LoVo (cell line): ENCODE data around the gene RHBDF1.

Experiments
- DNase-seq: peaks from one replicate; pipeline ENCODE4 v3.0.0-alpha.2; 2016; ENCODE audit warnings: low spot score

Gene RHBDF1

GRCh38 chr16:72561-73548, at the start of gene RHBDF1:
TSS of gene RHBDF1 (minus strand) at chr16:72631. CDS start at chr16:65015, 7,616 bp downstream.
- peak; percentile 84 for DNase-seq

GRCh38 chr16:120756-121155, 48.3 kb upstream of the RHBDF1 start:
- DNase-seq, result no peak

DNA sequence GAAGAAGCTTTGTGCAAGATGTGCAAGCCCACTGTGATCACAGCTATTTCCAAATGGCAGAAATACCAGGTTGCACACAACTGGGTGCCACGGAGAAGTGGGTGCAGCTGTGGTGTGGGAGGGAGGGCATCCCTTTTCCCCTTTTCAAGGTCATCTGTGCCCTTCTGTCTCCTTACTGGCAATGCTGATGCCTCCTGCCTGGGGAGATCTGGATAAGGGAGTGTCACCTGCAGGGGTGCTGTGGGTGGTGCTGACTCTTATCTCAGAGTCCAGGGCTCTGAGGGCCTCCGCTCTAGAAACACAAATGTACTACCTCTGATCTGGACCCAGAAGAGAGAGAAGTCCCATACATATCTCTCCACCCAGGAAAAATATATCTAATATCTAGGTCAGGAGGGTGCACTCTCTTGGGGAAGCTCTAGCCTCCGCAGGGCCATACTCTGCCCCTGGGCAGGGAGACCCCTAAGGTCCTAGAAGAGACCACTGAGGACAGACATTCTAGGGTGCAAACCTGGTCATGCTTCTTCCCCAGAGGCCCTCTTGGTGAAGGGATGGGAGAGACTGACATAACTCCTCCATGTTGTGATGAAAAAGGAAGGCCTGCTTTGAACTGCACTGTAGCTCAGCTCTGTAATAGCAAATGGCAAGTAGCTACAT, 47.5 kb upstream of the RHBDF1 start:
- no peak for DNase-seq

DNA sequence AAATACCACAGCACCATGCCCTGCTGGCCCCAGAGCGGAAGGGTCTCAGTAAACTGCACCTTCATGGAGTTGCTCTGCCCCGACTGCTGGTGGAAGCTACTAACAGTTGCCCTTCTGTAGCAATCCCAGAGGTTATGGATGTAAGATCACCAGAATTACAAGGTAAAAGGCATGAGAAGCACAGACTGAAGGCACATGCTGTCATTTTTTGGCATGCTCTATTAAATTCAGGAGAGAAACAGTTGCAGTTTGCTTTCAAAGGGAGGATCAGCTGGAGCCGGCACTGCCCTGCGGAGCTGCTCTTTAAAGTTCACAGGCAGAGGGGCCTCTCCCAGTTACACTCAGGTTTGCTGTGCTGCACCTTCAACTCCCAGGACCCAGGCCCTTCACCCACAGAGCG, 46.9 kb upstream of the RHBDF1 start:
- no peak for DNase-seq

- no peak for DNase-seq
Measured at GRCh38 chr16:118857-119256, 46.4 kb upstream of the RHBDF1 start.

- peak; percentile 50 for DNase-seq
Measured at GRCh38 chr16:117379-118365, 45.2 kb upstream of the RHBDF1 start.

DNA sequence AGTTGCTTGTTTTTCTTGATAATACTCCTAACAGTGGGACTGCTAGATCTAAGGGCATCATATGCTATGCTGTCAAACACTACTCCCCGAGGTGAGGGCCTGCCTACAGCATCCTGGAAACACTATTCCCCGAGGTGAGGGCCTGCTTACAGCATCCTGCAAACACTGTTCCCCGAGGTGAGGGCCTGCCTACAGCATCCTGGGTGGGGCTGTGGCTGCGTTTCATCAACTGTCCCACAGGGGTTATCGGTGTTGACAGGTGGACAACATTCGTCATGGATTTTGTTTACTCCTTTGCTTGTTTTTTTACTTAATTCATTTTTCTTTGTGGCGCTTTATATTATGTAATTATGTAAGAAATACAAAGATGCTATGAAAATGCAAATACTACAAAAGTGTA, 43.6 kb upstream of the RHBDF1 start:
- no peak for DNase-seq

- no peak for DNase-seq
Measured at GRCh38 chr16:114327-114726, 41.9 kb upstream of the RHBDF1 start.

- DNase-seq, result no peak
Measured at GRCh38 chr16:112153-112840, 39.9 kb upstream of the RHBDF1 start.

- peak; percentile 62 for DNase-seq
Measured at GRCh38 chr16:106623-107324, 34.3 kb upstream of the RHBDF1 start.

DNA sequence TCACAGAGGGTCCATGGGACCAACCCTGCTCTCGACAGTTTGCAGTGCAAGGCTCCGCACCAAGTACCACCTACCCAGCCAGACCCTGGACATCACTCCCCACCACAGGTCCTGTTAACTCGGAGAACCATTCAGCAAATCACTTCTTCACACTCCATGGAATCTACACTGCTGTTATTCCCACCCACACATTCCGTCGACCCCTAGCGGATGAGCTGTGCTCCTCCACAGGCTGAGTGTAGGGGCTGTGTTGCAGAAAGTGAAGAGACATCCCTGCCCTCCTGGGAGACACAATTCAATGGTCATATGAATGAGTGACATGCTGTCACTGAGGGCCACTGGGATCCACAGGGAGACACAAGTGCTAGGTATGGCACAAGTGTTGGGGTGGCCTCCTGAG, 33.1 kb upstream of the RHBDF1 start:
- no peak for DNase-seq

DNA sequence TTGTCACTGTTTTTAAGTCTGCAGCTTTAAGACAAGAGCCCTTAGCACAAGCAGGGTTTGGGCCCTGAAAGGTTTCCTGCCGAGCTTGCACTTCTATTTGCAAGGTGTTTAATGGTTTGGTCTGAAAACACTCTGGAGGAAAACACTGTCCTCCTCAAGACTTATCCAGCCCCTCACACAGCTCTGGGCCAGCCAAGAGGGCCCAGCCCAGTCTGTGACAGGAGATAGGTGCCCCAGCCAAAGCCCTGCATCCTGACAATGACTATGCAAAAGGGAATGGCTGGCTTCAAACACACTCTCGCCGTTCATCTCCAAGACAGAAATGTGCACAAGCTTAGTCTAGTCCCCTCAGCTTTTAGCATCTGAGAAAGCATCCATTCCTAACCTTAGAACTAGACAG, 32.5 kb upstream of the RHBDF1 start:
- no peak for DNase-seq

GRCh38 chr16:104355-104754, 31.9 kb upstream of the RHBDF1 start:
- no peak for DNase-seq

GRCh38 chr16:102060-102855, 29.8 kb upstream of the RHBDF1 start:
- DNase-seq, result no peak

- DNase-seq, result no peak
Measured at GRCh38 chr16:101586-101985, 29.2 kb upstream of the RHBDF1 start.

DNA sequence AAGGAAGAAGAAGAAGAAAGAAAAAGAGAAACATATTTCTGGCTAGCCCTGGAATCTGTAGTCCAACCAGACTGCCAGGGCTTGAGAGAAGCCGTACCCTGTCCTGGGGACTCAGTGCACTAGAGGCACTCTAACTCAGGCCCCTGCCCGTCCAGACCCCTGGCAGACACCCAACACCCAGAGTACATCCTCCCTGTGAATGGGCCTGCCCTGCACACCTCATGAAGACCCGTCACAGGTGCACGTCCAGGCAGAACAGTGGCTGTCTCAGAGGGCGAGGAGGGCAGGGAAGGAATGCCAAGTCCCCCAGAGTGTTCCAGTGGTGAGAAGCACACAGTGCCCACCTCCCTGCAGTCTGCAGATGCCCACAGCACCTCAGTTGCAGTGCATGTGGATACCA, 28.6 kb upstream of the RHBDF1 start:
- no peak for DNase-seq

DNA sequence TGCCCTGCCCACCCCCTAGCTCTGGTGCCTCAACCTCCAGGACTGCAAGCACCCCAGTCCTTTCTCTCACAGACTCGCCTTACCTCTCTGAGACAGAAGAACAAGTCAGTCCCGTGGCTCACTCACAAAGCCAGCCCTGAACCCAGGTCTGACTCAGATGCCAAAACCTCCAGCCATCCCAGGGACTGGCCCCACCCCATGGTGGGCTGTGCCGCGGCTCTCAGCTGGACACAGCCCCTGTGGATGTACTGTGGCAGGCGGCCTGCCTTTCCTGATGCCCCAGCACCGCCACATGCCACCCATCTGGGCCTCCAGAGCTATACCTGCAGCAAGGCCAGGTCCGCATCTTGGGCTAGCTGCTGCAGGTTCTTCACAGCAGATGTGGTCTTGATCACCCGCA, 25.4 kb upstream of the RHBDF1 start:
- DNase-seq, result no peak

- peak; percentile 75 for DNase-seq
Measured at GRCh38 chr16:96935-97381, 24.5 kb upstream of the RHBDF1 start.

DNA sequence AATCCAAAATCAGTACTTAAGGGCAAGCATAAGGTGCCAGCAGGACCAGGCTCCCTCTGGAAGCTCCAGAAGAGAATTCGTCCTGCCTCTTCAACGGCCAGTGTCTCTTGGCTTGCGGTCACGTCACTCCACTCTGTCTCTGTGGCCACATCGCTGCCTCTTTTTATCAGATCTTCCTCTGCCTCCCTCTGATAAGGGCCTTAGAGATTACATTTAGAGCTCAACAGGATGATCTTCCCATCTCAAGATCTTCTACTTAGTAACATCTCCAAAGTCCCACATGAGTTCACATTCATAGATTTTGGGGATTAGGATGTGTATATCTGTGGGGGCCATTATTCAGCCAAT, 22.5 kb upstream of the RHBDF1 start:
- no peak for DNase-seq
